HG03025 (cell line): ENCODE measurements around the gene CLEC4E.
"Not testable (repeated sequence)": the region's sequence is repeated elsewhere in the genome, so short reads cannot be mapped to it uniquely, and the experiment has no call there.

Source experiments
- ATAC-seq: cut with Tn5 transposase; IDR thresholded peaks from one replicate; pipeline ENCODE4 v1.9.1; 2021; ENCODE audit warnings: mild to moderate bottlenecking, moderate library complexity; ENCODE audit not compliant: unreplicated experiment, low FRiP score

CLEC4E gene

DNA sequence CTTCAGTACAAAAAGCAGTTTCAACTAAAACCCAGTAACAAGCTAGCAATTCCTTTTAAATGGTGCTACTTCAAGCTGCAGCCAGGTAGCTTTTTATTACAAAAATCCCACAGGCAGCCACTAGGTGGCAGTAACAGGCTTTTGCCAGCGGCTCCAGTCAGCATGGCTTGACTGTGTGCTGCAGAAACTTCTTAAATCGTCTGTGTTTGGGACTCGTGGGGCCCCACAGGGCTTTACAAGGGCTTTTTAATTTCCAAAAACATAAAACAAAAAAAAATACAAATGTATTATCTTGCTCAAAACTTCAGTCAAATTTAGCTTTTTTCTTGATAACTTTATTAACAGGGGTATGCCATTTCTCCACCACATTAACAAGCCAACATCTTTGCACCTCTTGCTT is 3.6 kb upstream of the CLEC4E start:
- no peak for ATAC-seq

DNA sequence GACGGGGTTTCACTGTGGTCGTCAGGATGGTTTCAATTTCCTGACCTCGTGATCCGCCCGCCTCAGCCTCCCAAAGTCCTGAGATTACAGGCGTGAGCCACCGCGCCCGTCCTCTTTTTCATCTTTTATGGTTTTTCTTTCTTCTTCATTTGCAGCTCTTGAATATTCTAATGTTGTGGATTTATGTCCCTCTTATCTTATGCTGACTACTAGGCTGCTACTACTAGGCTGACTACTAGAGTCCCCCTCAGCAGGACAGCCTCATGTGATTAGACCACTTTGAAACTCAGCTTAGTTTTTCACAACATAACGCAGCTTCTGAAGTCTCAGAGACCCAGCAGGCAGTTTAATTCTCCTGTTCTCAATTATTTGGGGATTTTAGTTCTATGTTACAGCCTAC is 857 bp upstream of the CLEC4E start:
- no peak for ATAC-seq

DNA sequence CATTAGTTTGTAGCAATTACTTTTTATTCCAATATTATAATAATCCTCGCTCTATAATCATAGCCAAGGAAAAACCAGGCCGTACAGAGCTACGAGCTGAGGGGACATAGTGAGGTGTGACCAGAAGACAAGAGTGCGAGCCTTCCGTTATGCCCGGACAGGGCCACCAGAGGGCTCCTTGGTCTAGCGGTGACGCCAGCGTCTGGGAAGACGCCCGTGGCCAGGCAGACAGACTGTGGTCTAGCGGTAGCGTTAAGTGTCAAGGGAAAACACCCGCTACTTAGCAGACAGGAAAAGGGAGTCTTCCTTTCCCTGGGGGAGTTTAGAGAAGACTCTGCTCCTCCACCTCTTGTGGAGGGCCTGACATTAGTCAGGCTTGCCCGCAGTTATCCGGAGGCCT is 2.9 kb downstream of the CLEC4E start:
- not testable (repeated sequence) for ATAC-seq

DNA sequence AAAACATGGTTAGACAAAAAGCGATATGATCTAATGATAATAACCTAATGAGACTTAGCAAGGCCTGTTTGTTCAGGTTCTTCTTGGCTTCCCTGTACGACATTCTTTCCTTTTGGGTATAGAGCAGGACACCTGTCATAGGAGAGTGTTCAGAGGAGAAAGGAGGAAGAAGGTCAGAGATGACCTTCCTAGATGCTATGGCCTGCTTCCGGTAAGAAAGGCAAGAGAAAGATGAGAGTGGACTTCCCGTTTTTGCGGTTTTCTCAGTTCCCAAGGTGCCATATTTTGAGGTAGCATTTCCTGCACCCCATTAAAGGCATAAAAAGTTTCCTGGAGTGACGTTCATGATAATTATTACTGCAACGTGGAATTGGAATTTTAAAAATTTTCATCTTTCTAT is 8.7 kb downstream of the CLEC4E start:
- no peak for ATAC-seq

DNA sequence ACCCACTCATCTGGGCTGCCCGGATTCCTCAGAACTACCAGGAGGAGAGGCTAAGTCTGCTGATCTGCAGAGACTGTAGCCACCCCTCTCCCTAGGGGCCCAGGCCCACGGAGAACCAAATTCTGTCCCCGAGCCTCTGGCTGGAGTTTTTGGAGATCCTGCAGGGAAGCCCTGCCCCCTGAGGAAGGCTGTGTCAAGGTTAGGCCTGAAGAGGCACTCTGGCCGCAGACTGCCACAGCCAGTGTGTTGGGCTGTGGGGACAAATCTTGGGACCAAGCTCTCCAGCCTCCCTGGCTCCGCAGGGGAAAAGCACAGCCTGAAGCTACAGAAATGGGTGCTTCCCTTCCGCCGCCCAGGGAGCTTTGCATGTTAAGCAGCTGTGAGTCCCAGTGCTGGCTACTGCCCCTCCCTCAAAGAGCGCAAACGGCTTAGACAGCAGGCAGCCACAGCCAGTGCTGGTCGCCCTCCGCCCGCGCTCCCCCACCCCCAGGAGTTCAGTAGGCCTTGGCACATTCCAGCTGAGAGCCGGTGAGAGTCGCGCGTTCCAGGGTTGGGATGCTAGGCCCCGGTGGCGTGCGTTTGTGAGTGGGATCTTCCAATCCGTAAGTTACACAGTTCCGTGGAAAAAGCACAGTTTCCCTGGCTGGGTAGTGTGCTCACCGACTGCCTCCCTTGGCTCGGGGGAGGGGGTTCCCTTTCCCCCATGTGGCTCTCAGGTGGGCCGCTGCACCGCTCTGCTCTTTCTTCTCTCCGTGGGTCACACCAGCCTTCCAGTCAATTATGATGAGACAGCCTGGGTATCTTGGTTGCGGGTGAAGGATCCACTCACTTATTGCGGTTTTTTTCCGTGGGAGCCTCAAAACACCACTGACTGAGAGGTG is 13.2 kb downstream of the CLEC4E start:
- ATAC-seq: no peak

DNA sequence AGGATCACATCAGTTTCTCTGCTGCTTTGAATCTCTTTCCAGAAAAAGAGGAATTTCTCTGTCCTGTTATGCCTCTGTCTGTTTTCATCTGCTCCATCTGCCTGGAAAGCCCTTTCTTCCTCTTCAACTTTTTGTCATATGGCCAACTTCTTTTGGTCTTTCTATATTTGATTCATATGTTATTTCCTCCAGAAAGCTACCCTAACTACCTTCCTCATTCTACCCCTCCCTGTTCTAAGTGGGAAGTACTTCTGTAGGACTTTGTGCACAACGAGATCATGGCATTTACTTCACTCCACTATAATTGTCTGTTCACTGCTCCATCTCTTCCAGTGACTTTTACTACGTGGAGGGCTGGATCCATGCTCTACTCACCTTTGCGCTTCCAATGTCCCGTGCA is 21.5 kb downstream of the CLEC4E start:
- no peak for ATAC-seq

DNA sequence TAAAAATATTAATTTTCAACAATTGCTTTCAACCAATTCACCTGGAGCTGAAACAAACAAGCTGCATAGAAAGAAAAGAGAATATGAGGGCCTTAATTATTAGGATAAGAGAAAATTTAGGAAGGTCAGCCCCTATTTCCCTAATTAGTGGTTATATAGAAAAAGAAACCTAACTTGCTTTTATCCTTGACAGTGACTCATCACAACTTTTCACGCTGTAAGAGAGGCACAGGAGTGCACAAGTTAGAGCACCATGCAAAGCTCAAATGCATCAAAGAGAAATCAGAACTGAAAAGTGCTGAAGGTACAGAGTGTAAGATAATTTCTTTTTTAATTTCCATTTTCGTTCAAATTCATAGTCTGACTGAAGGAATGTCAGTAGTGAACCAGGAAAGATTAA is 22.7 kb downstream of the CLEC4E start:
- ATAC-seq: no peak

DNA sequence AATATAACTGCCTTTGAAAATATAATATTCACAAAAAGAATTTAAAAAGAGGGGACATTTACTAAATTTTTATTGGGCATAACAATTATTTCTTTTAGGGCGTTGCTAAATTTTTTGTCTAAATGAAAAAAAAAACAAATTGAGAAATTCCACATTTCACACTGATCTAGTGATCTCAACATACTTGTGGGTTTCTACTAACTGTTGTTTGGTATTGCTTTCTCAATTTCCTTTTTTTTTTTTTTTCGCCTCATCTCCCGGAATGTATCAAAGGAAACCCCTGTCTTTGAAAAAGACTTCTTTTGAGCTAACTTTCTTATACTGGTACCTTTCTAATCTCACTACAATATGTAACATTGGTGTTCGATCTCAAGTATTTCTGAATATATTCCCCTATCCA is 27.4 kb downstream of the CLEC4E start, which contains the start of gene CLEC4D:
Gene CLEC4D (plus strand): TSS at position 248 of the 400 bp plus-strand sequence. CDS start 230 bp downstream, outside the sequence.
- ATAC-seq: no peak

DNA sequence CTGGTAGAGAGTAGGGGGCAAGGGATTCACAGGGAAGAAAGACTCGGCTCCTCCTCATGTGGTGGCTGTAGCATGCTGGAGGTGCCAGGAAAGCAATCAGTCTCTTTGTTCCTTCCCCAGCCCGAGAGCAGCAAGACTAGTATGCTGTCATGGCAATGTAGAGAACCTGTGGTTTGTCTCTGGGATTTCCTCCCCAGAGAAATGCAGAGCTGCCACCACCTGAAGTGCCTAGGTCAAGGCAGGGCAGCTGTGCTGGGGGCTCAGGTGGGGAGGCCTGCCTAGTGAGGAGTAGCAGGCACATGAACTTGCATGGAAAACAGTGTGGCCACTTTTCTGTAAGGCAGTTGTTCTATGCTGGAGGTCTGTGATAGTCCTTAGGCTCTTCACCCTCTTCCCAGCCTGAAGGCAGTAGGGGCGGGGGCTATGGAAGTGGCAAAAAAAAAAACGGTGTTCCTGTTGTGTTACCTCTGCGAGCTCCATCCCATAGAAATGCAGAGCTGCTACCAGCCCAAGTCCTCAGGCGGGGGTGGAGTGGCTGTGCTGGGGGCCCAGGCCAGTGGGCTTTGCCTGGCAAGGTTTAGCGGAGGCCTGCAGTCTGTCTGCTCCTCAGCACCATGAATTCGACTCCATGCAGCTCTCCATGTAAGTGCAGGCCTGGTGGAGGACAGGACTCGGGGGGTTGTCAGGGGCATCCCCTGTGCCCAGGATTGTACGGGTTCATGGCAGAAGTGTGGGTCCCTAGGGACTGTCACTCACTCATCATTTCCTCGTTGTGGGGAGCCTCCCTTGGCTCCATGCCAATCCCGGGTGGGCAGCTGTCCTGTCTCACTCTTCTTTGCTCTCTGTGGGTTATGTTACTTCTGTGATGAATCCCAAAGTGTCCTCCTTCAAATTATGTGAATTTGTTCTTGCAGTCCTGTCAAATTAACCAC is 31.5 kb downstream of the CLEC4E start:
- no peak for ATAC-seq

DNA sequence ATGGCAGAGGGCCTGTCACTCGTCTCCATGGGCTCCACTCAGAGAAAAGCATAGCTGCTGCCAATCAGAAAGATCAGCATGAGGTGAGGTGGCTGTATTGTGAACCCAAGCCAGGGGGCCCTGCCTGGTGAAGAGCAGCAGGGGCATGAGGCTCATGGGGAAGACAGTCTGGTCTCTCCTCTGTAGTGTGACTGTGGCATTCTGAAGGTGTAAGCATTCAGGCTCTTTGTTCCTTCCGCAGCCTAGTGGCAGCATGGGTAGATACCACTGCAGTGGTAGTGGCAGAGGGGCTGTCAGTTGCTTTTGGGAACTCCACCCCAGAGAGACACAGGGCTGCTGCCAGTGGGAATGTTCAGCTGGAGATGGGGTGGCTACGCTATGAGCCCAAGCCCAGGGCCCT is 32.5 kb downstream of the CLEC4E start:
- ATAC-seq: no peak

DNA sequence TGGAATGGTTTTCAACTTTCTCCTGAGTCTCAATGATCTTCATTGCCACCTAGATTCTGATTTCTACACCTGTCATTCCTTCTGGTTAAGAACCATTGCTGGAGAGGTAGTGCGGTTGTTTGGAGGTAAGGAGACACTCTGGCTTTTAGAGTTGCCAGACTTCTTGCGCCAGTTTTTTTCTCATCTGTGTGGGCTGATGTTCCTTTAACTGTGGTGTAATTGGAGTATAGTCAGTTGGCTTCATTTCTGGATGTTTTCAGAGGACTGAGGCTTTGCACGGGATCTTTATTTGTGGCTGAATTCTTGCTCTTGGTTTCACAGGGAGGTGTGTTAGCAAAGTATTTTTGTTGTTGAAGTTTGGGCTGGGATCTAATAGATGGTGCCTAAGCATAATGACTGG is 33.1 kb downstream of the CLEC4E start:
- ATAC-seq: no peak

DNA sequence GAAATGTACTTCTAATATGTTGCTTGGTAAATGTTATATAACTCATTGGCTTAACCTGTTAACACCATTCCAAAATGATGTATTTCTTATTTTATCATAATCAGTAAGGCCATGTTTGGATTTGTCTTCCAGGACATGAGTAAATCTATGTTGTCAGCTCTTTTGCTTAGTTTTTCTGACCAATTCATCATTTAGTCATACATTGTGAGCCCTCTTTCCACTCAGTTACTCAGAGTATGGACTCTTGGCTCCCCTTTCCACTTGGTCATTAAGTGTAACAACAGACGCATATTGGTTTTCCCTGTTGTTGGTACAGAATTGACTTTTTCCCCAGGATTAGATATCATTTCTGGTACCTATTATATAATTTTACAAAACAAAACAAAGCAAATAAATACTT is 36.4 kb downstream of the CLEC4E start:
- ATAC-seq: no peak

DNA sequence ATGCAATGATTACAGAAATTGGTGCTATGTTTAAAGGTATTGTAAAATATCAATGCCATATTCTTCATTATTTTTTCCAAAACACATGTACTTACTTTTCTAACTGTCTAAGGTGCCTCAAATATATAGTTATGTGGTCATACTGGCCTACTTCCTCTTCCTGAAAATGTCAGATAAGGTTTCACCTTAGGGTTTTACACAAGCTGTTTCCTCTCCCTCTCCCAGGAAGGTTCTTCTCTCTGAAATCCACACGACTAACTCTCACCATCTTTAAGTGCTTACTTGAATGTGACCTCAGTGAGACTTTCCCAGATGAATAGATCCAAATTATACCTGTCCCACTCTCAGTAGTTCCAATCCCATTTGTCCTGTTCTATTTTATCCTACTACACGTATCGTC is 39.0 kb downstream of the CLEC4E start:
- no peak for ATAC-seq

DNA sequence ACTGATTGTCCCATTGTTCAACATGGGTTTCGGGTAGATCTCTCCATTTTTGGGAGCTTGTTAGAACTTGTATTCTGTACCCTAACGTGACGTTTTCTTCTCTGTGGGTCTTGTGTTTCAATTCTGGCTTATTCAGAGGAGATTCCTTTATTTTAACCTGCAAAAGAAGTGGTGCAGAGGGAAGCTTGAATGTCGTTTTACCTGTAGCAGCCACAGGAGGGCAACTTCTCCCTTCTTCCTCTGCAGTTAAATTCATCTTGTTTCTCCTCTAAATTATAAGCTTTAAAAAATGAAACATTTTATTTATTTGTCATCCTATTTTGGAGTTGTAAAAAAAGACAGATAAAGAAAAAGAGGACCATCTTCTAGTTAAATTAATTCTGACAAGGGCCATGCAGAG is 41.1 kb downstream of the CLEC4E start:
- no peak for ATAC-seq

DNA sequence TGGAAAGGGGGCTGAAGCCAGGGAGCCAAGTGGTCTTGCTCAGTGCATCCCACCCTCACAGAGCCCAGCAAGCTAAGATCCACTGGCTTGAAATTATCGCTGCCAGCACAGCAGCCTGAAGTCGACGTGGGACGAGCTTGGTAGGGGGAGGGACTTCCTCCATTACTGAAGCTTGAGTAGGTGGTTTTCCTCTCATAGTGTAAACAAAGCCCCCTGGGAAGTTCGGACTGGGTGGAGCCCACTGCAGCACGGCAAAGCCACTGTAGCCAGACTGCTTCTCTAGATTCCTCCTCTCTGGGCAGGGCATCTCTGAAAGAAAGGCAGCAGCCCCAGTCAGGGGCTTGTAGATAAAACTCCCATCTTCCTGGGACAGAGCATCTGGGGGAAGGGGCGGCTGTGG is 44.6 kb downstream of the CLEC4E start:
- not testable (repeated sequence) for ATAC-seq

DNA sequence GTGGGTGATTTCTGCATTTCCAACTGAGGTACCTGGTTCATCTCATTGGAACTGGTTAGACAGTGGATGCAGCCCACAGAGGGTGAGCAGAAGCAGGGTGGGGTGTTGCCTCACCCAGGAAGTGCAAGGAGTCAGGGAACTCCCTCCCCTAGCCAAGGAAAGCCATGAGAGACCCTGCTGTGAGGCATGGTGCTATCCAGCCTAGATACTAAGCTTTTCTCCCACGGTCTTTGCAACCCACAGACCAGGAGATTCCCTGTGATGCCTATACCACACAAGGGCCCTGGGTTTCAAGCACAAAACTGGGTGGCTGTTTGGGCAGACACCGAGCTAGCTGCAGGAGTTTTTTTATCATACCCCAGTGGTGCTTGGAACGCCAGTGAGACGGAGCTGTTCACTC is 45.0 kb downstream of the CLEC4E start:
- not testable (repeated sequence) for ATAC-seq

DNA sequence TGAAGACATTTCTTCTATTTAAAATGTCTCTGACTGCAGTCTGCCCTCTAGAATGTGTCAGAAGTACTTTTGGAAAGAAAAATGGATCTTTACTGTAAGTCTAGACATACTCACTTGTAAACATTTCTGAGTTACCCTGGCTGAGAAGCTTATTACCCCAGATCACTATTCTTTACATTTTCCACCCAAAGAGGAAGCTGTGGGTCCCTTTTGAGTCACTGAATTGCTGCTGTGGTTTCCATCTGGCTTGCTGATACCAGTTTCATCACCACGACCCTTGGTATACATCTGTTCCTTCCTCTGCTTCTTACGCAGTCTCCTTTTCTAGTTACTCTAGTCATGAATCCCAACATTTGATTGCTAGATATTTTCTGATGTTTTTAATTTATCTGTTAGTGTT is 47.6 kb downstream of the CLEC4E start:
- ATAC-seq: peak; percentile 96

DNA sequence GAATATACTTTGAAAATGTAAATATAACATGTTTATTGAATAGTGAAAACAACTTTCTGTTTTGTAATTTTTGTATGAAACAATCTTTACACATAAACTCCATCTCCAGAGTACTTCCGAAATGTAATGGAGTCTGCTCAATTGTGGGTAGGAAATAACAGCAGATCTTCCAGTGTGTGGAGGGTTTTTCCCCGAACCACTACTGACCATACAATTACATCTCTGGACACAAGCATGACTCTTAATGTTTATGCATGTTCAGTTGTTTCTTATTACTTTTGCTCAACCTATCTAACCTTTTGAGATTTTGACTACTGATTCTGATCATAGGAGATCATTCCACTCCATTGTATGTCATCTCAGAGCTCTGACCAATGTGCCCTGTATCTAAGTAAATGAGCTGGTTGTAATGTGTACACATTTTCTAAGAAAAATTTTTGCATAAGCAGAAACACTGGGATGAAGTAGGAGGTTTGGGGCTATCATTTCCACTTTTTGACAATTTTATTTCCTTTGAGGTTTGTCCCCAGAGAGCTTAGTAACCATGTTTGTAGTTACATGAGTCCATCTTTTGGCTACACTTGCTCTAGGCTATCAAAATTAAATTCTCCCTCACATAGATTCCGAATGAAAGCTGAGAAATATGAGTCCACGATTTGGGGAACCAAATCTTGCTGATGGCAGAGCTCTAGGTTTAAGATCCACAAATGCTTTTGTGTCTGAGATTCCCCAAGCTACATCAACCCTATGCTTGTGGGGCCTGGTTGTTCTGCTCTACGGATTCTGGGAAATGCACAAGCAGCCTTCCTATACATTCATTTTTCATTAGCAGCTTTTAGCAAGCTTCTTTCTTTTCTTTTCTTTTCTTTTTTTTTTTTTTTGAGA is 48.8 kb downstream of the CLEC4E start:
- no peak for ATAC-seq
